Activated T-cell treated with anti-CD3 and anti-CD28 coated beads, Interleukin-2, amount 50 U/mL, for 48 hours (primary cell): ENCODE data around the gene PRPSAP1.
A peak's percentile ranks its signal among the peaks of the same experiment; 100 is the strongest.

Experiments used
- DNase-seq, 2 experiments: peaks; one replicate each; pipeline ENCODE4 v3.0.0-alpha.2; 2020

Gene PRPSAP1, protein sequence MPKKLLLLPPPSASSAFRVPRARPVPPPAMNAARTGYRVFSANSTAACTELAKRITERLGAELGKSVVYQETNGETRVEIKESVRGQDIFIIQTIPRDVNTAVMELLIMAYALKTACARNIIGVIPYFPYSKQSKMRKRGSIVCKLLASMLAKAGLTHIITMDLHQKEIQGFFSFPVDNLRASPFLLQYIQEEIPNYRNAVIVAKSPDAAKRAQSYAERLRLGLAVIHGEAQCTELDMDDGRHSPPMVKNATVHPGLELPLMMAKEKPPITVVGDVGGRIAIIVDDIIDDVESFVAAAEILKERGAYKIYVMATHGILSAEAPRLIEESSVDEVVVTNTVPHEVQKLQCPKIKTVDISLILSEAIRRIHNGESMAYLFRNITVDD

DNA sequence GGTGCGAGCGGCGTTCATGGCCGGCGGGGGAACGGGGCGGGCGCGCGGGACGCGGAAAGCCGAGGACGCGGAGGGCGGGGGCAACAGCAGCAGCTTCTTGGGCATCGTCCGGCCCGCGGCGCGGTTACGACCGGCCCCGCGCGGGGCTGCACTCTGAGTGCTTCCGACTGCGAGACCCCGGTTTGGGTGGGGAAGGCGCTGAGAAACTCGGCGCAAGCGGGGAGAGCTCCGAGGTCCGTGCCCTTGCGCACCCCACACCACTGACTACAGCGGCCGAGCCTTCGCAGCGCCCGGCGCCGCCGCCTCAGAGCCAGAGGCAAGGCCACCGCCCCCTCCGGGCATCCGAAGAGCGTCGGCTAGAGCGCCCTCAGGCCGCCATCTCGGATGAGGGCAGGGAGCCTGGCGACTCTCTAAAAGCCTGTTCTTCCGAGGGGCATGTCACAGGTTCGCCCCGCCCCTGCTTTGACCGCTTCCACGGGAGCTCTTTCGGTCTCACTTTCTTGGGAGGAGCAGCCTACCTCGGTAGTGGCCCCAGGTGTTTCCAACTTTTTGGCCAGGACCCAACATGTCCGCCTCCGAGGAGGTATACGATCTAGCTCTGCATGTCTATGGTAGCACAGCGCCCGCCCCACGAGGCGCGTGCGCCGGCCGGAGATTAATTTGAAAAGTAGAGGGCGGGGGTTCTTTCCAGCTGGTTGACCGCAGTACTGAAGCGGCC, at the start of gene PRPSAP1:
TSS of gene PRPSAP1 (minus strand) at position 318 of the 718 bp plus-strand sequence. CDS start at position 105, 213 bp downstream.
- DNase-seq = peak; percentile 91 to 93

DNA sequence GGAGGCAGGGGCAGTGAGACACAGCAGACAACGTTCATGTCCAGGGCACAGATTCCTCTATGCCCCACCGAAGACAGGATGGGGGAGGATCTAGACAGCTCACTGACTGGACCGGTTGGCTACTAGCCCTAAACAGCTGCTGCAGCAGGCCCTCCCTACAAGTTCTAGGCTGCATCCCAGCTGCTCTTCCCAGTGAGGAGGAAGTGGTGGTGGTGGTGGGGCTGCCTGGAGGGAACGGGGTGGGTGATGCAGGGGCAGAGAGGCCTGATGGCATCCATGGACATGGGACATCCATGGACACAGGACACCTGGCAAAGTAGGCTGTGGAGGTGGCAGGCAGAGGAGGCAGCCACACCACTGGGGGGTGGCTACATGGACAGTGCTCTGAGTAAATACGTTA, 49.0 kb upstream of the PRPSAP1 start:
- DNase-seq = no peak

DNA sequence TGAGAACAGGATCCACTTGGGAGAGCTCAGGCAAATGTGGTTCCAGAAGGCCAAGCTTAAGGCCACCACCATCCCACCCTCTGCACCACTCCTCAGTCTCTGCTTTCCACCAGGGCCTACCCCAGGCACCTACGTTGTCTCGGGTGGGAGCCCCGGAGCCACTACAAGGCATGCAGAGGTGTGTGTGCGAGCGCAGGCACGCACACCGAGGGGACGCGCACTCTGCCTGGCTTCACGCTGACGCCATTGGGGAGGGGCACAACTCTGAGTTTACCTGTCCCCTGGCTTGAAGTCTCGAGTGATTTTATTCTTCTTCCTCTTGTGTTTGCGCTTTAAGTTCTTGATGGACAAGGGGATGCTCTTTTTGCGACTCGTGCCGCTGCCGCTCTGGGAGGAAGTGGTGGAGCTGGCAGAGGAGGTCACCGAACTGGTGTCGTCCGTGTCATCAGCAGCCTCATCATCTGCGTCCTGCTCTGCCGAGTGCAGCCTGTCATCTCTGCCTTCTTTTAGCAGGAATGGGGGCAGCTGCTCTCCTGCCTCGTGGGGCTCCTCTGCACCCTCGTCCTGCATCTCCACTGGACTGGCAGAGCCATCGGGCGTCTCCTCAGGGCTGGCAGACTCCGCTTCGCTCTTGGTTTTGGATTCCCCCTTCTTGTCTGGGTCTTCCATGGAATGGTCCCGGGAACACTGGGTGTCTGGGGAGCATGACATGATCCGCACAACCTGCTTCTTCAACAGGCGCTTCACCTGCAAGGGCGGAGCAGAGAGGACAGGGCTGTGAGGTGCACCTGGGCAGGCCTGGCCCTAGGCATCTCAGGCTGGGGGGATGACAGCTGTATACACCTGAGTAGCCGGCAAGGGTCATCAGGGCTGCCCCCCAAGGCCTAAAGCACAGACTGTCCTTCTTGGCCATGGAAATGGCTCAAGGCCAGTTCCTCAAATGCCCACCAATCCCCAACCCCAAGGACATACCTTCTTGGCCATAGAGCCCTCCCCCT, 45.8 kb upstream of the PRPSAP1 start:
- no peak for DNase-seq

DNA sequence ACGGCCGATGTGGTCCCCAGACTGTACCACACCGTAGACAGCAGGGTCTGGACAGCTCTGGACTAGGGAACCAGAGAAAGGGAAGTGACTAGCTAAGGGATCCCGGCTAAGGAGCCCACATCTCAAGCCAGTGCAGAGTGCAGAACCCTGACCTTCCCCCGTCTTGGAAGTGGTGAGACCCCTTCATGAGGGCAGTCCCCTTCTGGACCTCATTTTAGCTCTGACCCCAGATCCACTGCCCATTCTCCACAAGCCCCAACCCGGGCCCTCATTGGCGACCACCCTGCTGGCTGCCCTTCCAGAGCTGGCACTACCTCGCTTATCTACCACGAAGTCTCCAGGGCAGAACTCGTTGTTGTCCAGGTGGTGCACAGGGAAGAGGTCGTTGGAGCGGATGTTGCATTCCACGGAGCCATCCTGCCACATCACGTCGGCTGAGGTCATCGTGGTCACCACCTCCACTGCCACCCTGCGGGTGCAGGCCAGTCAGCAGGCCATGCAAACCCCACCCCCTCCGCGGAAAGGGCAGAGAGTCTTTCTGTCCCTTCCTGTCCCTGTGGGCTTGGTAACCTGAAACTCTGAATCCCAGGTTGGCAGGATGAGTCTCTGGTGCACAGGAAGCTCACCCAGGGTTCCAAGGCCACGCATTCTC, 44.9 kb upstream of the PRPSAP1 start:
- no peak for DNase-seq

DNA sequence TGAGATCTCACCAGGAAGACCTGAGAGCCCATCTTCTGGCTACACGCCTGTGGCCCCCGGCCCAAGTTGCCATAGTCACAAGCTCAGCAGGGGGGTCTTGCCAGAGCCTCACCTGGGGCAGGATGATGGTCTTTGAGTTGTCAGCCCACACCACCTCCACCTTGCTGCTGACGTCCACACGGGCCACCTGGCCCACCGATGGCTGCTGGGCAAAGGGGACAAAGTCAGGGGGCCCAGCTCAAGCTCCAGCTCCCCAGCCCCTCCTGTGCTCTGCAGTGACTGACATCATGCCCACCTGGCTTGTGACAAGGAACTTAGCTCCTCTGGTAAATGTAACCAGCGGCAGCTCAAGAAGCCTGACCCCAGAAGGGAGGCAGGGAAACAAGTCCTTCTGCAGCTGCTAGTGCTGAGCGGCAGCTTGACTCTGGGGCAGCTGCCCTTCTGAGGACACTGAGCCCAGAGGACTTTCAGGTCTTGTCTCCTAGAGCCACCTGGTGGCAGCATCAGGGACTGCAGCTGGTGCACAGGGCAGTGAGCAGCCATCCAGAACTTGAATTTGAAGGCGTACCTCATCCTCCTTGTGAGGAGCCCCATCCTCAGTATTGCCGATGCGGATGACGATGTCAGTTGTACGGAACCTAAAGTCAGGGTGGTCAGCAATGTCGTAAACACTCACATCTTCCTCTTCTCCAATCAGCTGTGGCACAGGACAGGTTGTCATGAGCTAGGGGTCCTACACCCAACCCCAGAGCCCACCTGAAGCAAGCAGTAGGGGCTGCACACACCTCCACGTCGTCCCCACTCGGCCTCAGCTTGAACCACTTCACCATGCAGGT, 44.2 kb upstream of the PRPSAP1 start:
- peak; percentile 91 to 93 for DNase-seq

DNA sequence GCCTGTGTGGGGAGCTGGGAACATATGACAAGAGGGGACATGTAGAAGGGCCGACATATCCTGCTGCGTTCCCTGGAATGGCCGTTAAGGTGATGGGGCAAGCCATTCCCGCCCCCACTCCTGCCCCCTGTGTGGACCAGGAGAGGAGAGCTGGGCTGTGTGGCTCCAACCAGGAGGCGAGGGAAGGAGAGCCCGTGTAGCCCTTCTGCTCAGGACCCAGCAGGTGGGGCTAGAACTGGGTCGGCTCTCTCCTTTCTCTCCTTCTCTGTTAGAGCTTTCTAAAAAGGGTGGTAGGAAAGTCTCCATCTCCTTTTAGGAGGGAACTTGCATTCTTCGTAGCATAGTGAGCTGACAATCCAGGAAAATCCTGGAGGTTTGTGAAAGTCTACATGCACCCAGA, 43.5 kb upstream of the PRPSAP1 start:
- no peak for DNase-seq

DNA sequence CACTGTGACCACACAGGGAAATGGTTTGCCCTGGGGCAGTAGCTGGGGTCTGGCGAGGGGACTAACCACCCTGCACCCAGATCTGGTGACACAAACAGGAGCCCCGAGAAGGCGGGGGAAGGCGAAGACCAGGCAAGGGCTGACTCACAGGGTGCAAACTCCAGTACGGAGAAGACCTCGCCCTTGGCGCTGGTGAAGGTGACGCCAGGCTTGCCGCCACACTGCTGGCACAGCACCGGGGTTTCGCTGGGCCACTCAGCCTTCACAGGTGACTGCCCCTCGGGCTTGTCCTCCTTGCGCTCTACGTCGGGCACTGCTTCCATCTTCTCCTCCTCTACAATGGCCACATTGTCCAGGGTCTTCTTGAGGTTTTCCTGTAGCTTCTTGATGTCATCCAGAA, 42.3 kb upstream of the PRPSAP1 start:
- no peak for DNase-seq

DNA sequence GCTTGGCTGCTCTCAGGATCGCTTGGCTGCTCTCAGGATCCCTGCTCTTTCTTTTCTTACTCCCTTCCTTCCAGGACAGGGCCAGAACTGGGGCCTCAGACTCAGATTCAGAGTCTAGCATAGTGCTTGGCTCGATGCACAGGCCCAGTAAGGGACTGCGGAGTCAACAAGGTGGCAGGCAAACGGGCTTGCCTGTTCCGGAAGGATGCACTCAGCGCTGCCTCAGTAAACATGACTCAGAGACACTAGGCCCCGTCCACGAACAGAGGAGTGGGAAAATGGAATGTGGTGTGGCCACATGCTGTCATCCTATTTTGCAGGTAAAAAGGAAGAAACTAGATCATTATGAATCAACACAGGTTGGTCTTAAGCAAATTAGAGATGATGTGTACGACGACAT, 40.5 kb upstream of the PRPSAP1 start:
- no peak for DNase-seq

DNA sequence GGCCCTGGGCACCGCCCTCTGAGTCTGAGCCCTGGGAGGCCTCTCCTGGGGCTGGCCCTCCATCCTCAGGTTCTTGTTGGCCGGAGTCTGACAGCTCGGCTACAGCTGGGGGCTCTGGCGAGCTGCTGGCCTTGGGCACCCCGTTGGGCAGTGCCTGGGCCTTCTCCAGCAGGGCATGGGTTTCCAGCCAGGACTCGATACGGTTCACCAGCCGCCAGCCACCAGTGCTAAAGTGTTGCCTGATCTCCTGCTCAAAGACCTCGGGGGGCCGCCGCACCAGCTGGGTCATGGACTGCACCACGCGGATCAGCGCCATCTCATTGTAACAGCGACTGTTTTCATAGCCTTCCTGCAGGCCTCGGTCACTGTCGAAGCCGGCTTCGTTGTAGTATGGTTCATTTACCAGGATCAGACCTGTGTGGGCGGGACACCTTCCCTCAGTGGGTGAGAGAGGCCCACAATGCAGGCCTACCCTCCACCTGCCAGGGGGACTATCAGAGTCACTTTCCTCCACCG, 37.5 kb upstream of the PRPSAP1 start:
- DNase-seq = no peak

DNA sequence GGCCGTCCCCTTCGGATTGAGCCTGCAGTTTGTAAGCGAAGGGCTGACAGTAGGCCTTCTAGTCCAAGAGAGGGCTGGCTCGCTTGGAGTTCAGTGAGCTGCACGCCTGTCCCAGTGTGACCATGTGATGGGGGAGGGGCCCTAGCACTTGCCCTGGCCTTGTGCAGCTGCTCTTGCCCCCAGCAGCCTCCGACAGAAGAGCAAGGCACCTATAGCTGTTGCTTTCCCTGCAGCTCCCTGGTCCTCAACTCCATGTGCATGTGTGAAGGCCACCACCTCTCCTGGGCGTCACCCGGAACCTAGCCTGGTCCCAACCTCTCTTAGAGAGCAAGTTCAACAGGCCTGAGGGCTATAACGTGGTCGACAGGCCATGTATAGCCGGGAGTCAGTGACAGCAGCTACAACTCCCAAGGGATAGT, 36.3 kb upstream of the PRPSAP1 start:
- no peak for DNase-seq

DNA sequence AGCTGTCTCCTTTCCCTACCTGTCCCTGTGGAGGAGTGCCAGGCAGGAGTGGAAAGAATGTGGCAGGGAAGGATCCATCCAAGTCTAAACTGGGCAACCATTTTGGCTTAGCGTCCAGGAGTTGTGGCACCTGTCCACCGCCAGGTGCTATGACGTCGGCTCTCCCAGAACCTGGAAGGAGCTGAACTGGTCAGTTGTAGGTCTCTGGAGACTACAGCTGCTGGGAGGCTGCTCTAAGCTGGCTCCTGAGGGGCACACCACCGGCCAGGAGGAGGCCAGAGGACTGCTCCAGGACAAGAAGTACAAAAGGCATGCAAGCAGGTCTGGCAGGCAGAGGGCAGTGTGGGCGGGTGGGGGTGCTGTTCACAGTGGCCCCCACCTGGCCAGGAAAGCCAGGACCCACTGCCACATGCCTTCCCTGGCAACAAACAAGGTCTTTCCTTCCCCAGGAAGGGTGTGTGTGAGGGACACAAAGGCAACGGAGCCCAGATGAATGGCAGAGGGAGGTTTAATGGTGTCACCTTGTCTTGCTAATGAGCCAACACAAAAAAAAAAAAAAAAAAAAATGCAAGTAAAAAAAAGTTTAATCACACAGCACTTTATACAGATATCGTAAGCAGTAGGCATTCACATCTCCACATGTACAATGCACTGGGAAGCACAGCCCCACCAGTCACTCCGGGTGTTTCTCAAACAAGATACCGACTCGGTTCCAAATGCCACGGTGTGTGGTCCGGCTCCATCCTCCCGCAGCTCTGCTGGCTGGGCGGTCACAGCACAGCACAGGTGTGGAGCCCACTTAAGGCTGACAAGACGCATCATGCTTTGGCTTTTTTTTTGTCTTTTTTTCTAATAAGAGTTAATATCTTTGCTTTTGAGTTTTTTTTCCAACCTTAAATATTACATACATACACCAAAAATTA, 35.5 kb upstream of the PRPSAP1 start:
- DNase-seq = no peak

DNA sequence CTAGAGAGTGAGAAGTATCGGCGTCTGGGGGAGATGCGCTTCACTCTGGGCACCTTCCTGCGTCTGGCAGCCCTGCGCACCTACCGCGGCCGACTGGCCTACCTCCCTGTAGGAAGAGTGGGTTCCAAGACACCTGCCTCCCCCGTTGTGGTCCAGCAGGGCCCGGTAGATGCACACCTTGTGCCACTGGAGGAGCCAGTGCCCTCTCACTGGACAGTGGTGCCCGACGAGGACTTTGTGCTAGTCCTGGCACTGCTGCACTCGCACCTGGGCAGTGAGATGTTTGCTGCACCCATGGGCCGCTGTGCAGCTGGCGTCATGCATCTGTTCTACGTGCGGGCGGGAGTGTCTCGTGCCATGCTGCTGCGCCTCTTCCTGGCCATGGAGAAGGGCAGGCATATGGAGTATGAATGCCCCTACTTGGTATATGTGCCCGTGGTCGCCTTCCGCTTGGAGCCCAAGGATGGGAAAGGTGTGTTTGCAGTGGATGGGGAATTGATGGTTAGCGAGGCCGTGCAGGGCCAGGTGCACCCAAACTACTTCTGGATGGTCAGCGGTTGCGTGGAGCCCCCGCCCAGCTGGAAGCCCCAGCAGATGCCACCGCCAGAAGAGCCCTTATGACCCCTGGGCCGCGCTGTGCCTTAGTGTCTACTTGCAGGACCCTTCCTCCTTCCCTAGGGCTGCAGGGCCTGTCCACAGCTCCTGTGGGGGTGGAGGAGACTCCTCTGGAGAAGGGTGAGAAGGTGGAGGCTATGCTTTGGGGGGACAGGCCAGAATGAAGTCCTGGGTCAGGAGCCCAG, 33.5 kb upstream of the PRPSAP1 start:
- DNase-seq = no peak

DNA sequence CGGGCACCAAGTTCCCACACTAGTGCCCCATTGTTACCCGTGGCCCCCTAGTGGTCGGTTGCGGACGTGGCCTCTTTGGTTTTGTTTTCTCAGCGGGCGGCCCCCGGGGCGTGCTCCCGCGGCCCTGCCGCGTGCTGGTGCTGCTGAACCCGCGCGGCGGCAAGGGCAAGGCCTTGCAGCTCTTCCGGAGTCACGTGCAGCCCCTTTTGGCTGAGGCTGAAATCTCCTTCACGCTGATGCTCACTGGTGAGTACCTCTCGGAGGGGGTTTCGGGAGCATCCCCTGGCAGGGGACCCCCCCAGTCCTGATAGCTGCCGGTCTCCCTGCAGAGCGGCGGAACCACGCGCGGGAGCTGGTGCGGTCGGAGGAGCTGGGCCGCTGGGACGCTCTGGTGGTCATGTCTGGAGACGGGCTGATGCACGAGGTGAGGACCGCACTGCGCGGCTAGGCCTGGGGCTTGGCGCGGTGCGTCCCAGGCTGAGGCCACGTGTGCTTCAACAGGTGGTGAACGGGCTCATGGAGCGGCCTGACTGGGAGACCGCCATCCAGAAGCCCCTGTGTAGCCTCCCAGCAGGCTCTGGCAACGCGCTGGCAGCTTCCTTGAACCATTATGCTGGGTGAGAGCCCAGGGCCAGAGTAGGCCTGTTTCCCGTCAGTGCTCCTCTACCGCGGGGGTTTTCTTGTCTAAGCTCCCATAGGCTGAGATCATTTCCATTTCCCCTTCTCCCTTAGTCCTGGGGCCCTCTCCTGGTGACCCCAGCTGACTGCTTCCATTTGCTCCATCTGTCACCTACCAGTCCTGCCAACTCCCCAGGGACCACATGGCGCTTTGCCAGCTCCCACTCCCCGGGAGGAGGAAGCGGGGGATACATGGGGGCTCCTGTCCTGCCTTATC, 32.4 kb upstream of the PRPSAP1 start:
- peak; percentile 93 to 94 for DNase-seq

DNA sequence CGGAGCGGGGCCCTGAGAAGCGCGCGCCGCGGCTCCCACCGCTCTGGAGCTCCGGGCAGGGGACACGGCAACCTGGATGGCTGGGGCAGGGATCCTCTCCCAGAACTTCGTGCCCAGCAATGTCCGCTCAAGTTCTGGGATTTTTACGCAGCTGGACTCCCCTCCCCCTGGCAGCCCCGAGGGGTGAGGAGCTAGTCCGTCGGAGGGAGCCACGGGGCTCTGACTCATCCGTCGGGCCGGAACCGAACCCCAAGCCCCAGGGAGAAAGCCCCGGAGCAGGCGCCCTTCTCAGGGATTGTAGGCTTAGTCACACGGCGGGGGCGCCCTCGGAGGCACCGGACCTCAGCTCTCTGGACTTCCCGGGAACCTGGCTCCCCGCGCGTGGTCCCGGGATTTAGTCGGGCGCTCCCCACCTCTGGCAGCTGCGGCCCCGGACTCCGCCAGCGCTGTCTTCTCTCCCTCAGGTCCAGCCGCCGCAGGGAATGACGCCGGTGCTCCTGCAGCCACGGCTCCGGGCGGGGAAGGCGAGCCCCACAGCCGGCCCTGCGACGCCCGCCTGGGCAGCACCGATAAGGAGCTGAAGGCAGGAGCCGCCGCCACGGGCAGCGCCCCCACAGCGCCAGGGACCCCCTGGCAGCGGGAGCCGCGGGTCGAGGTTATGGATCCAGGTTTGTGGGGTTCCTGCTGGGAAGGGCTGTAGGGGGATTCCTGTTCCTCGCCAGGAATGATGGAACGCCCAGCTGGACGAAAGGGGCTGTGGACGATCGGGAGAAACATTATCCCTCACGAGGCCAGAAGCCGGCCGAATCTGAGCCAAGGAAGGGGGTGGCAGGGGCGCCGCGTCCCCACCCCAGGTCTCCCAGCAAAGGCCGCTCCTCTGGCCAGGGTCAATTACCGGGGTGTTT, 31.5 kb upstream of the PRPSAP1 start:
- peak; percentile 61 to 65 for DNase-seq

DNA sequence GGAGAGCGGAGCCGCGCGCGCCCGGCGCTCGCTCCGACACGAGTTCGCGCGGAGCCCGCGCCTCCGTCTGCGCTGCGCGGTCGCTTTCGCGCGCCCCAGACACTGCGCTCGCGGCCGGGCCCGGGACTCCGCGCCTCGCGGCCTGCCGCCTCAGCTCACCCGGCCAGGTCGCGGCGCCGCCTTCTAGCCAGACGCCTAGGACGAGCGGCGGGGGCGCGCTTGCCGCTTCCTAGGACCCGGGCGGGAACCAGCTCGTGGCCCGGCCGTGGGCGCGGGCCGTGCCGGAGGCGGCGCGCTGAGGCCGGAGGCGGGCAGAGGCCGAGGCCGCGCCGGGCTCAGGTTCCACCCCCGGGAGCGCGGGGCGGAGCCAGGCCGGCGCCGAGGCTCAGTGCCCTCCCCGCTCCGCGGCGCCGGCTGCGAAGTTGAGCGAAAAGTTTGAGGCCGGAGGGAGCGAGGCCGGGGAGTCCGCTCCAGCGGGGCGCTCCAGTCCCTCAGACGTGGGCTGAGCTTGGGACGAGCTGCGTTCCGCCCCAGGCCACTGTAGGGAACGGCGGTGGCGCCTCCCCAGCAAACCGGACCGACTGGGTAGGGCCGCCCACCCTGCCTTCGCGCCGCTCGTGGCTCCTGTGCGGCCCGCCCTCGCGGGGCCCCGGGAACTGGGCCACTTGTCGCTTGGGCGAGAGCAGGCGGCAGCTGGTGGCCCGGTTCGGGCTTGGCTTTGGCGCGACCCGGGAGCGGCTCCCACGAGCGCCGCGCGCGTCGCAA, 30.7 kb upstream of the PRPSAP1 start, which contains the start of gene SPHK1:
TSS of gene SPHK1 (plus strand) at position 388 of the 765 bp plus-strand sequence. CDS start 1,036 bp downstream, outside the sequence.
- peak; percentile 83 to 87 for DNase-seq
